T1000 (cell line): ENCODE results near the gene ZNF260.
"Not testable (repeated sequence)": the region's sequence is repeated elsewhere in the genome, so short reads cannot be mapped to it uniquely, and the experiment has no call there.

Experiments
- DNase-seq: peaks from one replicate; lab custom pipeline; 2025; ENCODE audit warnings: mixed read lengths; lab: John Stamatoyannopoulos, UW

The ZNF260 gene

DNA sequence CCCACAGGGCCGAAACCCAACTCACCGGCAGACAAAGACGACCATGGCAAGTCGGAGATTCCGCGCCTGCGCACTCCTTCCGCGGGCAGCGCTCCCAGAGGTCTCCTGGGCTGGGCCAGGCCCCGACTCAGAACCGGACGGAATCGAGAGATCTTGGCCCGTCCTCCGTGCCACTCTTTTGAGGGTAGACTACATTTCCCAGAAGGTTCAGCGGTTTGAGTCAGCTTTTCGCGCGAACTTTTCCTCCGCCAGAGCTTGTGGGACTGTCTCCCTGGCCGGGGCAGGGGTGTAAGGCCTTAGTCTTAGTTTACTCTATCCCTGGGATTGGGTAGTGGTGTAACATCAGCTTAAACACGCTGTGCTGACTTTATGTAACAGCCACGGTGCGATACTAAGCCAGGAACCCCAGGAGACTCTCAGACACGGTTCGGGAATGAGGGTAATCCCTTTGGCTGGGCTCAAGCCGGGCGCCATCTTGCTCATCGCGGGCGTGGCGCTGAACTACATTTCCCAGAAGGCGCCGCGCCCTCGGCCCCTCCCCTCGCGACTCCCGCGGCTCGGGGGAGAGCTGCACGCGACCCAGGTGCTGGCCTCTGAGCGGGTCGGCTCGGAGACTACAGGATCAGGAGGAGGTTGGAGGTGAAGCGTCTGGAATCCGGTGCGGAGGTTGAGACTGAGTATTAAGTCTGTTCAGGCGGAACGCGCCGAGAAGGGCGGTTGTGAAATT, at the start of gene ZNF260:
Gene ZNF260 (minus strand): TSS at position 78 of the 727 bp plus-strand sequence. CDS start 13,033 bp downstream, outside the sequence.
- peak; percentile 91 for DNase-seq

DNA sequence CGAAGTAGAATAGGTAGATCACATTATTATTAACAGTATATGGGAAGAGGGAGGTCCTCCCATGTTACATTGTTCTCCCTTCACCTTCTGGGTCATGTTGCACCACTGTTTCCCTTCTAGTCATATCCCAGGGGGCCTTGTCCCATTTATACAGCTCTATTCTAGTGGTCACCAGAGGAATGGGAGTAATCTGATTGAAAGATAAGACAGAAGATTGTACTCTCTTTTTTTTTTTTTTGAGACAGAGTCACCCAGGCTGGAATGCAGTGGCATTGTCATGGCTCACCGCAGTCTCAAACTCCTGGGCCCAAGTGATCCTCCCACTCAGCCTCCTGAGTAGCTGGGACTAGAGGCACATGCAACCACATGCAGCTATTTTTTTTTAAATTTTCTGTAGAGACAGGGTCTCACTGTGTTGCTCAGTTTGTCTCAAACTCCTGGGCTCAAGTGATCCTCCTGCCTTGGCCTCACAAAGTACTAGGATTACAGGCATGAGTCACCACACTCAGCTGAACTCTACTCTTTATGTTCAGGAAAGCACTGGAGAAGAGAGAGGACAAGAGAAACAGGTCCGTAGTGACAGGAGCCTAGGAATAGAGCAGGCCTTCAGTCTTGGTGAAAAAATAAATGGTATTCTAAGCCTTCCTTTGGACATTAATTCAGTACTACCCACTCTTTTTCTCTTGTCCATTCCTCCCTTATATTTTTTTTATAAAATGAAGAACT, 49.4 kb upstream of the ZNF260 start:
- DNase-seq, result no peak

DNA sequence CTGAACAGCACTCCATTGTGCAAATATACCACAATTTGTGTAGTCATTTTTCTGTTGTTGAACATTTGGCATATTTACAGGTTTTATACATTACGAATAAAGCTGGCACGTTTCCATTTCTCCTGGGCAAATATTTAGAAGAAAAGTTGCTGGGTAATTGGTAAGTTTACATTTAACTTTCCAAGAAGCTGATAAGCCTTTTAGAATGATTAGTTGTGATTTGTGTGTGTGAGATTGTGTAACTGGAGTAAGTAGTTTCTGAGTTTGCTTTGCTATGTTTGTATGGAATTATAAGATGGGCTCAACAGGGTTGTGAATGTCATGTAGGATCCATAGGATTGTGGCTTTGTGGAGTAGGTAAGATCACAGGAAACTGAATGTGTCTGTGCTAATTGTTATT, 46.7 kb upstream of the ZNF260 start:
- DNase-seq, result no peak

GRCh38 chr19:36573895-36574720, 46.0 kb upstream of the ZNF260 start:
- DNase-seq, result no peak

DNA sequence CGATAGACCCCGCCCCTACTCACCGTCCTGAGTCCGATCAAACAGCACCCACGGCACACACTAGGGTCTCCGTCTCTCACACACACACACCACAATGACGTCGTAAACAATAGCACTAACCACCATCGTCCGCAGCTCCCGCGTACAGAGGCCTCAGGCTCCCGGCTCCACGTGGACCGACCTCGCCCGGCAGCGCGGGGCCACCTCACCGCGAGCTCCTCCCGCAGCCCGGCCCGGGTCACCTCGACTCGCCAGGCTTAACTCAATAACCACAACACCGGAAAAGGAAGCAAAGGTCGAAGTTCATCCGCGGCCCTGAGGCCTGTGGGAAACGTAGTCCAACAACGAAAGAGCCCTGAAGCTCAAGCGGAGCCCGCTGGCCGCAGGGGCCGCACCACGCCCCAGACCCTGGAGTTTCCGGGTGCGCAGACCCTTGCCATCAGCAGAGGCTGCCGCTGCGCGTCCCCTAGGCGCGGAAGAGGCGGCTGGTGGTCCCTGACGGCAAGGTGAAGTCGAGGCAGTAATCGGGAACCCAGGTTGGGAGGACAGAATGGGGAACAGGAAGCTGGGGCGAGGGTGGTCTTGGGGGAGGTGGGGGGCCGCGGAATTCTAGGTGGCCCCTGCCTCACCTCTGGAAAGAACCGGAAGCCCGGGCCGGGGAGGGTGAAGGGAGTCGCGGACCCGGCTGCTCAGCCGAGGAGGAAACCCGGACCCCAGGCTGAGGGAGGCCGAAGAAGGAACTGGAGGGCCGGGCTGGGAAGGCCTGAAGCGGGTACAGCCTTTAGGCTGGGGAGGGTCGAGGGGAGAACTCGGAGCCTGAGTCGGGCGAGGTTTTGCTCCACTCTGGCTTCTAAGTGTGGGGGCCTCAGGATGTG, 45.2 kb upstream of the ZNF260 start, which contains the start of gene ZNF529:
Gene ZNF529 (minus strand): TSS at position 273 of the 875 bp plus-strand sequence. CDS start 946 bp downstream, outside the sequence.
- DNase-seq, result peak; percentile 75

DNA sequence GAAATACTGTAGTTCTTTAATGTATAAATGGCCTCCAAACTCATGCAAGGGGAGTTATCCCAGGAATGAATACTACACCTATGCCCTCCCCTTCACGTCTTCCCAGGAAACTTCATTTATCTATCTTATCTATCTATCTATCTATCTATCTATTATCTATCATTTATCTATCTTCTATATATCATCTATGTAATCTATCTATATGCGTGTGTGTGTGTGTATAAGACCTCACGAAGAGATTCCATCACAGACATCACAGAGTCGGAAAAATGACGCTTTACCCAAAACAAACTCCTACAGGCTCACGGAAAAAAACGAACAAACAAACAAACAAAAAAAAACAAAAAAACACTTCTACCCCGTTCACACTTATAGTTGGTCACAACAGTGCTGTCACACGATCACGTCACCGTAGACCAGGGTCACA, 44.5 kb upstream of the ZNF260 start:
- DNase-seq, result no peak

GRCh38 chr19:36564391-36564790, 36.3 kb upstream of the ZNF260 start:
- no peak for DNase-seq

DNA sequence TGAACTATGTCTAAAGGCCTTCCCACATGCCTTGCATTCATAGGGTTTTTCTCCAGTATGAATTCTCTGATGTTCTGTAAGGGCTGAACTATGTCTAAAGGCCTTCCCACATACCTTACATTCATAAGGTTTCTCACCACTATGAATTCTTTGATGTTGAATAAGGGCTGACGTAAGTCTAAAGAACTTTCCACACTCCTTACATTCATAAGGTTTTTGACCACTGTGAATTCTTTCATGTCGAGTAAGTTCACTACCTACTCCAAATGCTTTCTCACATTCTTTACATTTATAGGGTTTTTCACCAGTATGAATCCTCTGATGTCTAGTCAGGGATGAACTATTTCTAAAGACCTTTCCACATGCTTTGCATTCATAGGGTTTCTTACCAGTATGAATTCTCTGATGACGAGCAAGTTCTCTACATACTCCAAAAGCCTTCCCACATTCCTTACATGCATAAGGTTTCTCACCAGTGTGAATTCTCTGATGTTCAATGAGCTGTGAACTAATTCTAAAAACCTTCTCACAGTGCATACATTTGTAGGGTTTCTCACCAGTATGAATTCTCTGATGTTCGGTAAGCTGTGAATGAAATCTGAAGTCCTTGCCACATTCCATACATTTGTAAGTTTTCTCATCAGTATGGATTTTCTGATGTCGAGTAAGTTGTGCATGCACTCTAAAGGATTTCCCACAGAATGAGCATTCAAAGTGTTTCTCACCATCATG, 19.1 kb upstream of the ZNF260 start:
- no peak for DNase-seq

- DNase-seq, result no peak
Observed at GRCh38 chr19:36528921-36529518, 949 bp upstream of the ZNF260 start.

DNA sequence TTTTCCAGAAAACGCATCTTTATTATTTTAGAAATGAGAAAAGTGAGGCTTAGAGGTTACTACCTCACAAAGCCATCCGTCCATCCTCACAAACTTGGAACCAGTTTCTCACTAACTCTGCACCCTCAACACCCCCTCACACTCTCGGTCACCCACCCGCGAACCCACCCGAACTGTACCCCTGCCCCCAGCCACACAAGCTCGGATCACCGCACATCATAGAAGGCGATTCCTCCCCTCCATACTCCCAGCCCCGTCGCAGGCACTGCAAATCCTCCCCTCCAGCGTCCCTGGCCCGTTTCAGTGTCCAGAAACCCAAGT, 238 bp downstream of the ZNF260 start:
- no peak for DNase-seq

GRCh38 chr19:36527341-36527740, 730 bp downstream of the ZNF260 start:
- DNase-seq, result no peak

- no peak for DNase-seq
Observed at GRCh38 chr19:36526581-36526980, 1.5 kb downstream of the ZNF260 start.

- DNase-seq, result no peak
Observed at GRCh38 chr19:36524617-36525016, 3.5 kb downstream of the ZNF260 start.

DNA sequence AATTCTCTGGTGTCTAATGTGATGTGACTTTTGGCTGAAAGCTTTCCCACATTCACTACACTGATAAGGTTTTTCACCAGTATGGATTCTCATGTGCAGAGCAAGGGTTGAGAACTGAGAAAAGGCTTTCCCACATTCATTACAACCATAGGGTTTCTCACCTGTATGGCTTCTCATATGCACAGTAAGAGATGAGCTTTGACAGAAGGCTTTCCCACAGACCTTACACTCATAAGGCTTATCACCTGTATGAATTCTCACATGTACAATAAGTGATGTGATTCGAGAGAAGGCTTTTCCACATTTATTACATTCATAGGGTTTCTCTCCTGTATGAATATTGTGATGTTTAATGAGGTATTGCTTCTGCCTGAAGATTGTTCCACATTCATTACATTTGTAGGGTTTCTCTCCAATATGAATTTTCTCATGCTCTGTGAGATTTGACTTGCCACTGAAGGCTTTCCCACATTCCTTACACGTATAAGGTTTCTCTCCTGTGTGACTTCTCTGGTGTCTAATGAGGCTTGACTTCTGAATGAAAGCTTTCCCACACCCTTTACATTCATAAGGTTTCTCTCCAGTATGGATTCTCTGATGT, 14.0 kb downstream of the ZNF260 start:
- no peak for DNase-seq

DNA sequence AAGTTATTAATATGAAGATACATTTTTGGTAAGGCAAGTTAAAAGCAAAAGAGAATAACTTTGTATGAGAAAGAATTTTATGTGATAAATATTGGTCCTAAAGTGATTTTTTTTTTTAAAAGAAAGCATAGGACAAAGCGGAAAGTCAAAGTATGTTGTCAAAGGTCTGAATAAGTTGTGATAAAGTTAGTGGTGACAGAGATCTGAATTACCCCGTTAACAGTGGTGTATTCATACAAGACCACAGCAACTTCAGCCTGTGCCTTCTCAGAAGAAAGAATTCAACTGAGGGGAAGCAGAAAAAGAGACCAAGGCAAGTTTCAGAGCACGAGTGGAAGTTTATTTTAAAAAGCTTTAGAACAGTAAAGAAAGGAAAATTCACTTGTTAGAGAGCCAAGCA, 19.7 kb downstream of the ZNF260 start:
- no peak for DNase-seq

GRCh38 chr19:36501973-36502372, 26.1 kb downstream of the ZNF260 start:
- DNase-seq, result no peak

DNA sequence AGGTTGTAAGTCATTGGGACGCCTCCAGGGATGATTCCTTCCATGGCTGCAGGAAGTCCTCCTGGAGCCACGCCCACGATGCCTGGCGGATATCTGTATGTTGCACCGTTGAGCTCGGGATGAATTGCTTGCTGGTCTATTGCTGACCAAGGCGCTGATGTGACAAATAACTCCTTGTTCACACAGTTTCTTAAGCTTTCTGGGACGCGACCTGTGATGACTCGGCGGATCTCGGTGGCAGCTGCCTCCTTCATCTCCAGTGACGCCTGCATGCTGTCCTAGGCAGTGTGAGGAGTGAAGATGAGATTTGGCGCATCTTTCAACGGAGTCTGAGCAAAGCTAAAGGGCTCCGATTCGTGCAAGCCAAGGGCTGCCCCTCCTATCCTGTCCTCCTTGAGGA, 31.1 kb downstream of the ZNF260 start:
- DNase-seq, result no peak

- DNase-seq, result peak; percentile 16
Observed at GRCh38 chr19:36492689-36493453, 35.2 kb downstream of the ZNF260 start.

GRCh38 chr19:36490846-36491245, 37.2 kb downstream of the ZNF260 start:
- not testable (repeated sequence) for DNase-seq
